Mucosa of rectum (tissue), 2 donors: ENCODE measurements around the gene EXT2.

ENCODE experiments used
- H3K27ac ChIP-seq, 2 donors: one replicate each; pipeline ENCODE4 v1.7.0; 2013; ENCODE audit warnings: inconsistent platforms in 2 of 2, low read depth in 2 of 2, low read length in 2 of 2
- H3K27me3 ChIP-seq, 2 donors: one replicate each; pipeline ENCODE4 v1.7.0; 2013; ENCODE audit warnings: low read length in 2 of 2; ENCODE audit not compliant: control insufficient read depth in 2 of 2, insufficient read depth in 2 of 2
- H3K36me3 ChIP-seq, 2 donors: one replicate each; pipeline ENCODE4 v1.7.0; 2013; ENCODE audit warnings: low read length in 2 of 2; ENCODE audit not compliant: control insufficient read depth in 2 of 2, insufficient read depth in 2 of 2
- H3K4me1 ChIP-seq, 2 donors: one replicate each; pipeline ENCODE4 v1.7.0; 2013; ENCODE audit warnings: low read length in 2 of 2, mild to moderate bottlenecking in 1 of 2; ENCODE audit not compliant: control insufficient read depth in 2 of 2, insufficient read depth in 2 of 2
- H3K4me3 ChIP-seq, 2 donors: one replicate each; pipeline ENCODE4 v1.7.0; 2013; ENCODE audit warnings: low read length in 2 of 2
- H3K9ac ChIP-seq, 2 donors: one replicate each; pipeline ENCODE4 v1.7.0; 2013; ENCODE audit warnings: low read length in 2 of 2, low read depth in 1 of 2, mild to moderate bottlenecking in 1 of 2
- H3K9me3 ChIP-seq, 2 donors: one replicate each; pipeline ENCODE4 v1.7.0; 2013; ENCODE audit warnings: low read length in 2 of 2; ENCODE audit not compliant: control insufficient read depth in 2 of 2
- donor health status: healthy.
- donor health status: Normal muscosa, but diverticular disease.

The EXT2 gene

GRCh38 chr11:44280257-44280656, 184.8 kb downstream of the EXT2 start:
- Histone ChIP-seq H3K9ac (no peak overlapping the region), H3K9me3 (no peaks in the 10 kb centered on the region), H3K27ac (no peak overlapping the region), H3K4me1 (no peaks in the 10 kb centered on the region), H3K4me3 (no peak overlapping the region), H3K27me3 (no peaks in the 10 kb centered on the region), H3K36me3 (no peaks in the 10 kb centered on the region)

DNA sequence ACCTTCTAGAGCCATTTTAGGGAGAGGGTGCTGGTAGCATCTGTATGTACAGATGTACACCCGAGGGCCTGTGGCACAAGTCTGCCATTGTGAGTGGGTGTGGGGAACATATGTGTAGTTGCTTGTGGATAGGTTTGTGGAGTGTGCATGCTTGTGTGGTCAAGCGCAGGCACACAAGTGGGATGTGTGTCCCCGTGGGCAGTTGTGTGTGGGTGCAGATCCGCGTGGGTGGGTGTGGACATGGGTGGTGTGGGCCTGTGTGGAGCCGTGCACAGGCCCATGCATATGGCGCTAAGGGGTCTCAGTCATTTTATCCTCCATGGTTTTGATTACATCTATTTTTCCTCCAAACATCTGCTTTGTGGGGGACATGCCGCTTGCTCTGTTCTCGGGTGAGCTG, 185.7 kb downstream of the EXT2 start:
- no peaks in the 10 kb centered on the region for H3K4me1 ChIP-seq
- no peak overlapping the region for H3K27ac ChIP-seq
- no peak overlapping the region for H3K9ac ChIP-seq
- no peaks in the 10 kb centered on the region for H3K36me3 ChIP-seq
- H3K9me3 ChIP-seq = no peaks in the 10 kb centered on the region
- H3K27me3 ChIP-seq = no peaks in the 10 kb centered on the region
- no peak overlapping the region for H3K4me3 ChIP-seq

- Histone ChIP-seq H3K4me3 (no peak overlapping the region), H3K27me3 (no peaks in the 10 kb centered on the region), H3K9me3 (no peaks in the 10 kb centered on the region), H3K27ac (no peak overlapping the region), H3K9ac (no peak overlapping the region), H3K36me3 (no peaks in the 10 kb centered on the region), H3K4me1 (no peaks in the 10 kb centered on the region)
Measured at GRCh38 chr11:44282620-44283019, 187.1 kb downstream of the EXT2 start.

DNA sequence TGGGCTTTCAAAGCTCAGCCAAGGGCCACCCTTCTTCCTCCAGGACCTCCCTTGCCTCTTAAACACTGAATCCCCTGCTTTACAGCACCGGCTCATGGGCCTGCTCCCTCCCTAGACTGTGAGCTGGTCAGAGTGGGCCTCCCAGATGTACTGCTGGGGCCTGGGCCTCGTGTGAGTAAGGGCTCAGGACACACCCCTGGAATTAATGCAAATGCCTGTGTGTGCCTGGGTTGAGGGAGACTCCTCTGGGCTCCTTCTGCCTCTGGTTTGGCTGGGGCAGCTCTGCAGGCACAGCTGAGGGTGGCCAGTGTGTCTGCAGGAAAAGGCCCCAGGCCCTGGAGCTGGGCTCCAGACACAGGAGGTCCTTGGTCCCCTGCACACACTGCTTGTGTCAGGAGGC, 190.3 kb downstream of the EXT2 start:
- H3K36me3 ChIP-seq = no peaks in the 10 kb centered on the region
- no peak overlapping the region for H3K4me3 ChIP-seq
- no peak overlapping the region for H3K27ac ChIP-seq
- H3K9me3 ChIP-seq = no peaks in the 10 kb centered on the region
- no peaks in the 10 kb centered on the region for H3K27me3 ChIP-seq
- H3K9ac ChIP-seq = no peak overlapping the region
- no peaks in the 10 kb centered on the region for H3K4me1 ChIP-seq

- no peaks in the 10 kb centered on the region for H3K27me3 ChIP-seq
- H3K27ac ChIP-seq = no peak overlapping the region
- no peak overlapping the region for H3K4me3 ChIP-seq
- no peaks in the 10 kb centered on the region for H3K9me3 ChIP-seq
- no peaks in the 10 kb centered on the region for H3K4me1 ChIP-seq
- no peaks in the 10 kb centered on the region for H3K36me3 ChIP-seq
- no peak overlapping the region for H3K9ac ChIP-seq
Measured at GRCh38 chr11:44286268-44286880, 190.9 kb downstream of the EXT2 start.

DNA sequence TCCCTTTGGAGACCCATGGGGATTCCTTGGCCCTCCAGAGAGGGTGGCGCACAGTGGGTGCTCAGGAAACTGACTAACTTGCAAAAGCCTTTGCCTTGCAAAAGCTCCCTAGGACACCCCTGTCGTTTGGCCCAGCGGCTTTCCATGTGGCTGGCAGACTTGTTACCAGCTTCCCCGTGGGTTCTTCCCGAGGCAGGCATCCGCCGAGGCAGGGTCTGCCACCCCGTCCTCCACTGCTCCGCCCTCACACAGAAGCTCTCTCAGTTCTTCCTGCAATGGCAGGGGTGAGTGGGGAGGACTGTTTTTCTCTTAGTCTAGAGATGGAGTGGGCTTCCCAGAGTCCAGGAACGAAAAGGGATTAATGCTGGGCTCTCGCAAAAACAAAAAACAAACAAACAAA, 191.4 kb downstream of the EXT2 start:
- H3K4me1 ChIP-seq = no peaks in the 10 kb centered on the region
- no peaks in the 10 kb centered on the region for H3K9me3 ChIP-seq
- no peak overlapping the region for H3K27ac ChIP-seq
- no peaks in the 10 kb centered on the region for H3K27me3 ChIP-seq
- H3K36me3 ChIP-seq = no peaks in the 10 kb centered on the region
- no peak overlapping the region for H3K9ac ChIP-seq
- H3K4me3 ChIP-seq = no peak overlapping the region

- Histone ChIP-seq H3K4me1 (no peaks in the 10 kb centered on the region), H3K9ac (no peak overlapping the region), H3K27ac (no peak overlapping the region), H3K36me3 (no peaks in the 10 kb centered on the region), H3K27me3 (no peaks in the 10 kb centered on the region), H3K9me3 (no peaks in the 10 kb centered on the region), H3K4me3 (no peak overlapping the region)
Measured at GRCh38 chr11:44288133-44288526, 192.7 kb downstream of the EXT2 start.

DNA sequence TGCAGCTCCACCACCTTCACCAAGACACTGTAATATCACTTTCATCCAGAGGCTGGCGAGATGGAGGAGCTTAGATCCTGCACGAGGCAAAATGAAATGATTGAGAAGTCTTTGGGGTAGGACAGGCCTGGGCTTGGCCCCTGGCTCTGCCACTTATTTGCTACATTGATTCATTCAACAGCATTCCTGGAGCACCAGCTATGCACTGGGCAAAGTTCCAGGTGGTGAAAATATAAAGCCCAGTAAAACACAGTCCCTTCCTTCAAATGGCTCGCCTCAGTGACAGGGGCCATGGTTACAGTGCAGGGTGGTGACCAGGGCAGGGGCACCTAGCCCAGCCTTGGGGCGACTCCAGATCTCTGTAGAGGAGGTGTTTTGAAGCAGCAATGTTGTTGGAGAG, 194.7 kb downstream of the EXT2 start:
- H3K9ac ChIP-seq = no peak overlapping the region
- H3K27ac ChIP-seq = no peak overlapping the region
- no peaks in the 10 kb centered on the region for H3K36me3 ChIP-seq
- H3K4me1 ChIP-seq = no peaks in the 10 kb centered on the region
- no peak overlapping the region for H3K4me3 ChIP-seq
- H3K27me3 ChIP-seq = no peaks in the 10 kb centered on the region
- H3K9me3 ChIP-seq = no peaks in the 10 kb centered on the region
